ENCODE results near the gene CAPNS2. TPM values are rescaled to one million over a fixed set of nuclear protein-coding genes. Genes with fewer than 3 reads are reported as not detected.

The CAPNS2 gene
- polyA plus RNA-seq, 1 donor = 0.09 TPM

- no peak overlapping the region for H3K4me3 ChIP-seq (ENCODE audit: low read length)
- no peak for DNase-seq
- no peaks in the 10 kb centered on the region for H3K4me1 ChIP-seq (ENCODE audit: control insufficient read depth, insufficient read depth, low read length)
- no peak overlapping the region for H3K27ac ChIP-seq (ENCODE audit: low read length)
- no peaks in the 10 kb centered on the region for H3K36me3 ChIP-seq (ENCODE audit: control insufficient read depth, insufficient read depth, low read length)
- 60% methylated on average over 1 of the region's 1 CpG for WGBS (ENCODE audit: insufficient coverage, low lambda C conversion rate)
- no peaks in the 10 kb centered on the region for H3K9me3 ChIP-seq (ENCODE audit: control insufficient read depth, low read depth, low read length)
- H3K27me3 ChIP-seq (ENCODE audit: control insufficient read depth, insufficient read depth, low read length) = no peaks in the 10 kb centered on the region
Observed at GRCh38 chr16:55565086-55565485, 1.4 kb upstream of the CAPNS2 start.

- no peak overlapping the region for H3K4me3 ChIP-seq (ENCODE audit: low read length)
- H3K27ac ChIP-seq (ENCODE audit: low read length) = no peak overlapping the region
- WGBS (ENCODE audit: insufficient coverage, low lambda C conversion rate) = no CpG with 5 or more reads among the region's 3 CpGs
- no peaks in the 10 kb centered on the region for H3K27me3 ChIP-seq (ENCODE audit: control insufficient read depth, insufficient read depth, low read length)
- no peaks in the 10 kb centered on the region for H3K4me1 ChIP-seq (ENCODE audit: control insufficient read depth, insufficient read depth, low read length)
- H3K36me3 ChIP-seq (ENCODE audit: control insufficient read depth, insufficient read depth, low read length) = no peaks in the 10 kb centered on the region
- no peaks in the 10 kb centered on the region for H3K9me3 ChIP-seq (ENCODE audit: control insufficient read depth, low read depth, low read length)
- no peak for DNase-seq
Observed at GRCh38 chr16:55567382-55567781, 898 bp downstream of the CAPNS2 start.

GRCh38 chr16:55568207-55568606 lies 1.7 kb downstream of the CAPNS2 start:
- 70% methylated on average over 3 of the region's 3 CpGs for WGBS (ENCODE audit: insufficient coverage, low lambda C conversion rate)

GRCh38 chr16:55569025-55569424 lies 2.5 kb downstream of the CAPNS2 start:
- no peak for DNase-seq
- no CpG with 5 or more reads among the region's 1 CpG for WGBS (ENCODE audit: insufficient coverage, low lambda C conversion rate)
- no peak overlapping the region for H3K27ac ChIP-seq (ENCODE audit: low read length)

More at GRCh38 chr16:55568207-55568606, 1.7 kb downstream of the CAPNS2 start:
- Histone ChIP-seq H3K36me3 (ENCODE audit: control insufficient read depth, insufficient read depth, low read length) (no peaks in the 10 kb centered on the region), H3K4me3 (ENCODE audit: low read length) (no peak overlapping the region), H3K4me1 (ENCODE audit: control insufficient read depth, insufficient read depth, low read length) (no peaks in the 10 kb centered on the region), H3K27me3 (ENCODE audit: control insufficient read depth, insufficient read depth, low read length) (no peaks in the 10 kb centered on the region), H3K9me3 (ENCODE audit: control insufficient read depth, low read depth, low read length) (no peaks in the 10 kb centered on the region), H3K27ac (ENCODE audit: low read length) (no peak overlapping the region)
- no peak for DNase-seq

GRCh38 chr16:55570159-55570558 lies 3.7 kb downstream of the CAPNS2 start:
- 100% methylated on average over 1 of the region's 5 CpGs for WGBS (ENCODE audit: insufficient coverage, low lambda C conversion rate)
- Histone ChIP-seq H3K4me3 (ENCODE audit: low read length) (no peak overlapping the region), H3K4me1 (ENCODE audit: control insufficient read depth, insufficient read depth, low read length) (no peaks in the 10 kb centered on the region), H3K9me3 (ENCODE audit: control insufficient read depth, low read depth, low read length) (no peaks in the 10 kb centered on the region), H3K27ac (ENCODE audit: low read length) (no peak overlapping the region), H3K36me3 (ENCODE audit: control insufficient read depth, insufficient read depth, low read length) (no peaks in the 10 kb centered on the region), H3K27me3 (ENCODE audit: control insufficient read depth, insufficient read depth, low read length) (no peaks in the 10 kb centered on the region)
- no peak for DNase-seq

More at GRCh38 chr16:55569025-55569424, 2.5 kb downstream of the CAPNS2 start:
- Histone ChIP-seq H3K9me3 (ENCODE audit: control insufficient read depth, low read depth, low read length) (no peaks in the 10 kb centered on the region), H3K4me3 (ENCODE audit: low read length) (no peak overlapping the region), H3K36me3 (ENCODE audit: control insufficient read depth, insufficient read depth, low read length) (no peaks in the 10 kb centered on the region), H3K27me3 (ENCODE audit: control insufficient read depth, insufficient read depth, low read length) (no peaks in the 10 kb centered on the region), H3K4me1 (ENCODE audit: control insufficient read depth, insufficient read depth, low read length) (no peaks in the 10 kb centered on the region)

GRCh38 chr16:55571191-55571897 lies 4.9 kb downstream of the CAPNS2 start:
- Histone ChIP-seq H3K4me1 (ENCODE audit: control insufficient read depth, insufficient read depth, low read length) (no peaks in the 10 kb centered on the region), H3K27ac (ENCODE audit: low read length) (no peak overlapping the region), H3K9me3 (ENCODE audit: control insufficient read depth, low read depth, low read length) (no peaks in the 10 kb centered on the region), H3K27me3 (ENCODE audit: control insufficient read depth, insufficient read depth, low read length) (no peaks in the 10 kb centered on the region), H3K4me3 (ENCODE audit: low read length) (no peak overlapping the region), H3K36me3 (ENCODE audit: control insufficient read depth, insufficient read depth, low read length) (no peaks in the 10 kb centered on the region)
- DNase-seq = no peak
- WGBS (ENCODE audit: insufficient coverage, low lambda C conversion rate) = no CpG with 5 or more reads among the region's 1 CpG

- Histone ChIP-seq H3K27me3 (ENCODE audit: control insufficient read depth, insufficient read depth, low read length) (no peaks in the 10 kb centered on the region), H3K9me3 (ENCODE audit: control insufficient read depth, low read depth, low read length) (no peaks in the 10 kb centered on the region), H3K4me3 (ENCODE audit: low read length) (no peak overlapping the region), H3K4me1 (ENCODE audit: control insufficient read depth, insufficient read depth, low read length) (no peaks in the 10 kb centered on the region), H3K27ac (ENCODE audit: low read length) (no peak overlapping the region), H3K36me3 (ENCODE audit: control insufficient read depth, insufficient read depth, low read length) (no peaks in the 10 kb centered on the region)
- DNase-seq = no peak
- no CpG with 5 or more reads among the region's 4 CpGs for WGBS (ENCODE audit: insufficient coverage, low lambda C conversion rate)
Observed at GRCh38 chr16:55572439-55572838, 6.0 kb downstream of the CAPNS2 start.

GRCh38 chr16:55574811-55575210 lies 8.3 kb downstream of the CAPNS2 start:
- no CpG with 5 or more reads among the region's 2 CpGs for WGBS (ENCODE audit: insufficient coverage, low lambda C conversion rate)
- no peak for DNase-seq
- no peak overlapping the region for H3K4me3 ChIP-seq (ENCODE audit: low read length)
- H3K36me3 ChIP-seq (ENCODE audit: control insufficient read depth, insufficient read depth, low read length) = peaks cover 2% of the 10 kb centered on the region
- no peak overlapping the region for H3K27ac ChIP-seq (ENCODE audit: low read length)
- H3K9me3 ChIP-seq (ENCODE audit: control insufficient read depth, low read depth, low read length) = no peaks in the 10 kb centered on the region
- no peaks in the 10 kb centered on the region for H3K4me1 ChIP-seq (ENCODE audit: control insufficient read depth, insufficient read depth, low read length)
- no peaks in the 10 kb centered on the region for H3K27me3 ChIP-seq (ENCODE audit: control insufficient read depth, insufficient read depth, low read length)

GRCh38 chr16:55575496-55575895 lies 9.0 kb downstream of the CAPNS2 start:
- Histone ChIP-seq H3K9me3 (ENCODE audit: control insufficient read depth, low read depth, low read length) (no peaks in the 10 kb centered on the region), H3K4me3 (ENCODE audit: low read length) (no peak overlapping the region), H3K27ac (ENCODE audit: low read length) (no peak overlapping the region), H3K27me3 (ENCODE audit: control insufficient read depth, insufficient read depth, low read length) (no peaks in the 10 kb centered on the region), H3K36me3 (ENCODE audit: control insufficient read depth, insufficient read depth, low read length) (peaks cover 2% of the 10 kb centered on the region), H3K4me1 (ENCODE audit: control insufficient read depth, insufficient read depth, low read length) (no peaks in the 10 kb centered on the region)
- DNase-seq = no peak
- no CpG with 5 or more reads among the region's 1 CpG for WGBS (ENCODE audit: insufficient coverage, low lambda C conversion rate)

GRCh38 chr16:55576384-55576783 lies 9.9 kb downstream of the CAPNS2 start:
- no peak for DNase-seq
- no CpG with 5 or more reads among the region's 2 CpGs for WGBS (ENCODE audit: insufficient coverage, low lambda C conversion rate)
- Histone ChIP-seq H3K27me3 (ENCODE audit: control insufficient read depth, insufficient read depth, low read length) (no peaks in the 10 kb centered on the region), H3K9me3 (ENCODE audit: control insufficient read depth, low read depth, low read length) (no peaks in the 10 kb centered on the region), H3K27ac (ENCODE audit: low read length) (no peak overlapping the region), H3K36me3 (ENCODE audit: control insufficient read depth, insufficient read depth, low read length) (peaks cover 2% of the 10 kb centered on the region), H3K4me3 (ENCODE audit: low read length) (no peak overlapping the region), H3K4me1 (ENCODE audit: control insufficient read depth, insufficient read depth, low read length) (no peaks in the 10 kb centered on the region)

- H3K36me3 ChIP-seq (ENCODE audit: control insufficient read depth, insufficient read depth, low read length) = peaks cover 2% of the 10 kb centered on the region
- H3K27ac ChIP-seq (ENCODE audit: low read length) = no peak overlapping the region
- H3K27me3 ChIP-seq (ENCODE audit: control insufficient read depth, insufficient read depth, low read length) = no peaks in the 10 kb centered on the region
- no peaks in the 10 kb centered on the region for H3K4me1 ChIP-seq (ENCODE audit: control insufficient read depth, insufficient read depth, low read length)
- no peak overlapping the region for H3K4me3 ChIP-seq (ENCODE audit: low read length)
- no peaks in the 10 kb centered on the region for H3K9me3 ChIP-seq (ENCODE audit: control insufficient read depth, low read depth, low read length)
- WGBS (ENCODE audit: insufficient coverage, low lambda C conversion rate) = 81% methylated on average over 2 of the region's 3 CpGs
- DNase-seq = no peak
Observed at GRCh38 chr16:55577887-55578286, 11.4 kb downstream of the CAPNS2 start.

All from large intestine (tissue), 3 donors.